Neural cell (in vitro differentiated cells): Measurements from ENCODE around the gene TTLL12.

ENCODE experiments used
- CTCF ChIP-seq: fragments of 450-650 bp; IDR thresholded peaks from 2 replicates; pipeline ENCODE4 v1.5.1; 2014; ENCODE audit warnings: antibody characterized with exemption, mild to moderate bottlenecking, moderate library complexity; ENCODE audit not compliant: poor library complexity, severe bottlenecking
- EZH2 ChIP-seq: fragments of 200-600, 300-800 bp; shearing (Covaris generic), sonication (generic); IDR thresholded peaks from 2 replicates; pipeline ENCODE4 v1.6.1; 2014; ENCODE audit warnings: antibody characterized with exemption, low read length, borderline replicate concordance, mild to moderate bottlenecking; ENCODE audit not compliant: insufficient read depth, poor library complexity, severe bottlenecking
- POLR2AphosphoS5 ChIP-seq: IDR thresholded peaks from 2 replicates; pipeline ENCODE4 v1.6.1; 2012
- TF ChIP-seq, protein P1 (sequence below): IDR thresholded peaks from 2 replicates; pipeline ENCODE4 v1.6.1; 2012; ENCODE audit warnings: borderline replicate concordance

DNA sequence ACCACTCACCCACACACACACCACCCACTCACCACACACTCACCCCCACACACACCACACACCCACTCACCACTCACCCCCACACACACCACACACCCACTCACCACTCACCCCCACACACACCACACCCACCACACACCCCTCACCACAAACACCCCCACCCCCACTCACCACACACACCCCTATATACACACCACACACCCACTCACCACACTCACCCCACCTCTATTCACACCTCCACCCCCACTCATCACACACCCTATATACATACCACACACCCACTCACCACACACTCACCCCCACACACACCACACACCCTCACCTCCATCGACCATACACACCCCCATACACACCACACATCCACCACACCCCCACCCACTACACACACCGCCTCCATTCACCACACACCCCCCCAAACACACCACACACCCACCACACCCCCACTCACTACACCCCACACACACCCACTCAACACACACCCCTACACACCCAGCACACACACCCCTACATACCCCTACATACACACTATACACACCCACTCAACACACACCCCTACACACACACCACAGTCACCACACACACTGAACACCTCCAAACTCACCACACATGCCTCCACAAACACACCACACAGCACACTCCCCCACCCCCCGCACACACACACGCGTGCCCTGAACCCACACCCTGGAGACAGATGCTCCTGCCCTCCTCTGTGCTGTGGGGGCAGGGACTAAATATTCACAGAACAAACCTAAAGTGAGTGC, 19.0 kb upstream of the TTLL12 start:
- TF ChIP-seq CTCF (no peak), EZH2 (no peak), POLR2AphosphoS5 (no peak)
- TF ChIP-seq, protein P1, sequence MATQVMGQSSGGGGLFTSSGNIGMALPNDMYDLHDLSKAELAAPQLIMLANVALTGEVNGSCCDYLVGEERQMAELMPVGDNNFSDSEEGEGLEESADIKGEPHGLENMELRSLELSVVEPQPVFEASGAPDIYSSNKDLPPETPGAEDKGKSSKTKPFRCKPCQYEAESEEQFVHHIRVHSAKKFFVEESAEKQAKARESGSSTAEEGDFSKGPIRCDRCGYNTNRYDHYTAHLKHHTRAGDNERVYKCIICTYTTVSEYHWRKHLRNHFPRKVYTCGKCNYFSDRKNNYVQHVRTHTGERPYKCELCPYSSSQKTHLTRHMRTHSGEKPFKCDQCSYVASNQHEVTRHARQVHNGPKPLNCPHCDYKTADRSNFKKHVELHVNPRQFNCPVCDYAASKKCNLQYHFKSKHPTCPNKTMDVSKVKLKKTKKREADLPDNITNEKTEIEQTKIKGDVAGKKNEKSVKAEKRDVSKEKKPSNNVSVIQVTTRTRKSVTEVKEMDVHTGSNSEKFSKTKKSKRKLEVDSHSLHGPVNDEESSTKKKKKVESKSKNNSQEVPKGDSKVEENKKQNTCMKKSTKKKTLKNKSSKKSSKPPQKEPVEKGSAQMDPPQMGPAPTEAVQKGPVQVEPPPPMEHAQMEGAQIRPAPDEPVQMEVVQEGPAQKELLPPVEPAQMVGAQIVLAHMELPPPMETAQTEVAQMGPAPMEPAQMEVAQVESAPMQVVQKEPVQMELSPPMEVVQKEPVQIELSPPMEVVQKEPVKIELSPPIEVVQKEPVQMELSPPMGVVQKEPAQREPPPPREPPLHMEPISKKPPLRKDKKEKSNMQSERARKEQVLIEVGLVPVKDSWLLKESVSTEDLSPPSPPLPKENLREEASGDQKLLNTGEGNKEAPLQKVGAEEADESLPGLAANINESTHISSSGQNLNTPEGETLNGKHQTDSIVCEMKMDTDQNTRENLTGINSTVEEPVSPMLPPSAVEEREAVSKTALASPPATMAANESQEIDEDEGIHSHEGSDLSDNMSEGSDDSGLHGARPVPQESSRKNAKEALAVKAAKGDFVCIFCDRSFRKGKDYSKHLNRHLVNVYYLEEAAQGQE: no peak
